Keratinocyte (primary cell): ENCODE data around the gene RASGEF1C. TPM values are rescaled to one million over a fixed set of nuclear protein-coding genes. Genes with fewer than 3 reads are reported as not detected.

Source experiments
- DNase-seq: peaks from one replicate; pipeline ENCODE4 v3.0.0-alpha.2; 2011; ENCODE audit warnings: low read depth, missing footprints, low spot score
- FAIRE-seq: peaks from 2 replicates; lab custom pipeline; 2011; peaks lifted over from hg19 to GRCh38; lab: Jason Lieb, UNC
- H2AFZ ChIP-seq: 2 replicates; pipeline ENCODE4 v1.6.0; 2012; ENCODE audit warnings: low read length, control low read depth, inconsistent platforms; ENCODE audit not compliant: control insufficient read depth
- H3K27ac ChIP-seq: 2 replicates; pipeline ENCODE4 v1.5.1; 2011; ENCODE audit warnings: low read length; ENCODE audit not compliant: control insufficient read depth, insufficient read depth
- H3K27me3 ChIP-seq: 3 replicates; pipeline ENCODE4 v1.6.0; 2011; ENCODE audit warnings: low read length; ENCODE audit not compliant: control insufficient read depth, insufficient read depth; ENCODE audit errors: extremely low read depth
- H3K36me3 ChIP-seq, 2 experiments: 2 replicates in 1 of 2; 3 replicates in 1 of 2; pipeline ENCODE4 v1.5.1; 2011; ENCODE audit warnings: low read length in 2 of 2, mild to moderate bottlenecking in 1 of 2; ENCODE audit not compliant: control insufficient read depth in 2 of 2, insufficient read depth in 2 of 2; ENCODE audit errors: extremely low read depth in 1 of 2
- H3K4me1 ChIP-seq: 3 replicates; pipeline ENCODE4 v1.5.1; 2011; ENCODE audit warnings: low read length; ENCODE audit not compliant: control insufficient read depth, insufficient read depth; ENCODE audit errors: extremely low read depth
- H3K4me2 ChIP-seq: 3 replicates; pipeline ENCODE4 v1.6.0; 2011; ENCODE audit warnings: low read depth, low read length; ENCODE audit not compliant: control insufficient read depth, insufficient read depth; ENCODE audit errors: extremely low read depth
- H3K4me3 ChIP-seq, 3 experiments: fragments of 200-600 bp in 1 of 3; sonication (generic) in 1 of 3; 2 replicates in 2 of 3; 3 replicates in 1 of 3; pipeline ENCODE4 v1.5.1; 2011 to 2016; ENCODE audit warnings: low read length in 3 of 3, mild to moderate bottlenecking in 3 of 3, control low read depth in 2 of 3, inconsistent platforms in 1 of 3, low read depth in 1 of 3, mixed read lengths in 1 of 3, mixed run types in 1 of 3, moderate library complexity in 1 of 3; ENCODE audit not compliant: control insufficient read depth in 2 of 3, insufficient read depth in 2 of 3; ENCODE audit errors: extremely low read depth in 1 of 3
- H3K79me2 ChIP-seq: 2 replicates; pipeline ENCODE4 v1.6.0; 2012; ENCODE audit warnings: low read length; ENCODE audit not compliant: control insufficient read depth, insufficient read depth
- H3K9ac ChIP-seq: 3 replicates; pipeline ENCODE4 v1.6.0; 2011; ENCODE audit warnings: low read length; ENCODE audit not compliant: control insufficient read depth, insufficient read depth; ENCODE audit errors: extremely low read depth
- H3K9me1 ChIP-seq: 3 replicates; pipeline ENCODE4 v1.6.0; 2011; ENCODE audit warnings: low read length; ENCODE audit not compliant: control insufficient read depth, insufficient read depth; ENCODE audit errors: extremely low read depth
- H3K9me3 ChIP-seq: 2 replicates; pipeline ENCODE4 v1.5.1; 2012; ENCODE audit warnings: low read depth, low read length; ENCODE audit not compliant: control insufficient read depth
- H4K20me1 ChIP-seq: 3 replicates; pipeline ENCODE4 v1.6.0; 2011; ENCODE audit warnings: low read length; ENCODE audit not compliant: control insufficient read depth, insufficient read depth; ENCODE audit errors: extremely low read depth
- EZH2 ChIP-seq: IDR thresholded peaks from one replicate; pipeline ENCODE4 v1.6.1; 2012; ENCODE audit warnings: inconsistent platforms, mild to moderate bottlenecking, low read length, moderate library complexity
- dilution Hi-C: fragments of 300-500 bp; cut with MboI; formaldehyde crosslinking; loops from one replicate; pipeline ENCODE4 v1.7.0; 2020; ENCODE audit warnings: low sequenced_read_pairs; ENCODE audit not compliant: extremely low pct_ligation_motif_present
- polyA plus RNA-seq, 5 experiments: library from polyadenylated mRNA; depleted of rRNA in 3 of 5; stranded (reverse) in 3 of 5; stranded (forward) in 1 of 5; unstranded in 1 of 5; fragments of >200 nt; gene quantifications; 1 replicate in 1 of 5; 2 replicates in 3 of 5; 3 replicates in 1 of 5; pipeline versions ENCODE4 v1.2.1 to v1.2.3, GENCODE V29; 2011 to 2012; ENCODE audit warnings: missing spikeins in 2 of 5, low read depth in 1 of 5, low replicate concordance in 1 of 5
- TF ChIP-seq, protein P1 (sequence below), 3 experiments: IDR thresholded peaks in 1 of 3; conservative IDR thresholded peaks in 1 of 3; optimal IDR thresholded peaks in 1 of 3; 2 replicates in 2 of 3; 3 replicates in 1 of 3; pipeline versions ENCODE3 to v1.5.1; 2011; ENCODE audit warnings: low read length in 3 of 3, mild to moderate bottlenecking in 3 of 3, moderate library complexity in 2 of 3, control low read depth in 1 of 3, inconsistent platforms in 1 of 3; ENCODE audit not compliant: insufficient read depth in 2 of 3; ENCODE audit errors: extremely low read depth in 1 of 3

RASGEF1C gene
- polyA plus RNA-seq, 1 donor (not counting 4 experiments of a cell fraction or from before 2014, with no cell fraction given): not detected

DNA sequence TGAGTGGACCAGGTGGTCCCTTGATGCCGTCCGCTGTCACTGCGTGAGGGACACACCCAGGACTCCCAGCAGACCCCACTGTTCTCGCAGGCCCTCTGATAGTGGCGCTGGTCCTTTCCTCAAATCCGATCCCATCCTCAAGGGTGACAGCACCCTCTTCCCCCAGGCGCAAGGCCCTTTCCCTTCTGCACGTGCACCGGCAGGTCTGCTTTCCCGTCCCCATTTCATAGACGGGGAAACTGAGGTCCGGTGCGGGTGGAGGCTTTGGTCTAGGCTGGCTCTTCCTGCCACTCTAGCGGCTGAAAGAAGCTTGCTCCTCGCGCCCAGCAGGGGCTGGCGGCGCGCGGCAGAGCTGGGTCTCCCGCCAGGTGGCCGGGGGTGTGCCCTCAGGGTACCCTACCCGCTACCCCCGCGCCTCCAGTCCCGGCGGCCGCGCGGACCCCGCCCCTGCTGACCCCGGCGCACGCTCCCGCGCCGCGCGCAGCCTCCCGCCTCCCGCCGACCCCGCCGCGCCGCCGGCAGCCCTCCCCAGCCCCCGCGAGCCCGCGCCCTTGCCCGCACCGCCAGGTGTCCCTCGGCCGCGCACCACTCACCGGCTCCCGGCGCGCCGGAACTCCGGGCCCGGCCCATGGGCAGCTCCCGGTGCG lies 453 bp downstream of the RASGEF1C start:
- H3K4me1 ChIP-seq: peaks cover 3% of the 10 kb centered on the region
- H3K27me3 ChIP-seq: peaks cover 18% of the 10 kb centered on the region
- peak overlapping the region; percentile 13 for H2AFZ ChIP-seq
- H3K9ac ChIP-seq: no peak overlapping the region
- peak overlapping the region; percentile 78 for H3K4me2 ChIP-seq
- no peaks in the 10 kb centered on the region for H3K9me1 ChIP-seq
- no peaks in the 10 kb centered on the region for H4K20me1 ChIP-seq
- dilution Hi-C loops: no loop called here
- FAIRE-seq (no peak), DNase-seq (no peak)
- H3K79me2 ChIP-seq: no peaks in the 10 kb centered on the region
- H3K36me3 ChIP-seq: no peaks in the 10 kb centered on the region
- peaks cover 2% of the 10 kb centered on the region for H3K9me3 ChIP-seq
- H3K27ac ChIP-seq: no peak overlapping the region
- TF ChIP-seq, protein P1, sequence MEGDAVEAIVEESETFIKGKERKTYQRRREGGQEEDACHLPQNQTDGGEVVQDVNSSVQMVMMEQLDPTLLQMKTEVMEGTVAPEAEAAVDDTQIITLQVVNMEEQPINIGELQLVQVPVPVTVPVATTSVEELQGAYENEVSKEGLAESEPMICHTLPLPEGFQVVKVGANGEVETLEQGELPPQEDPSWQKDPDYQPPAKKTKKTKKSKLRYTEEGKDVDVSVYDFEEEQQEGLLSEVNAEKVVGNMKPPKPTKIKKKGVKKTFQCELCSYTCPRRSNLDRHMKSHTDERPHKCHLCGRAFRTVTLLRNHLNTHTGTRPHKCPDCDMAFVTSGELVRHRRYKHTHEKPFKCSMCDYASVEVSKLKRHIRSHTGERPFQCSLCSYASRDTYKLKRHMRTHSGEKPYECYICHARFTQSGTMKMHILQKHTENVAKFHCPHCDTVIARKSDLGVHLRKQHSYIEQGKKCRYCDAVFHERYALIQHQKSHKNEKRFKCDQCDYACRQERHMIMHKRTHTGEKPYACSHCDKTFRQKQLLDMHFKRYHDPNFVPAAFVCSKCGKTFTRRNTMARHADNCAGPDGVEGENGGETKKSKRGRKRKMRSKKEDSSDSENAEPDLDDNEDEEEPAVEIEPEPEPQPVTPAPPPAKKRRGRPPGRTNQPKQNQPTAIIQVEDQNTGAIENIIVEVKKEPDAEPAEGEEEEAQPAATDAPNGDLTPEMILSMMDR (optimal IDR thresholded peaks at IDR 0.05 in 1 of 3, IDR thresholded peaks at IDR 0.05 in 1 of 3, conservative IDR thresholded peaks at IDR 0.05 in 1 of 3; ENCODE audit: extremely low read depth in 1 of 3, insufficient read depth in 2 of 3, low read length in 3 of 3): peak in 1 of 3 experiments; percentile 29
- peak; percentile 72 for TF ChIP-seq EZH2
- peak overlapping the region in 2 of 3 experiments; percentile 4 to 26 for H3K4me3 ChIP-seq

- Histone ChIP-seq H3K4me3 (peak overlapping the region in 1 of 3 experiments; percentile 4), H3K4me2 (peak overlapping the region; percentile 78), H3K9me1 (no peaks in the 10 kb centered on the region), H3K36me3 (no peaks in the 10 kb centered on the region), H3K79me2 (no peaks in the 10 kb centered on the region), H3K27ac (no peak overlapping the region), H3K27me3 (peaks cover 18% of the 10 kb centered on the region), H4K20me1 (no peaks in the 10 kb centered on the region), H3K4me1 (peaks cover 3% of the 10 kb centered on the region), H3K9ac (no peak overlapping the region), H2AFZ (no peak overlapping the region), H3K9me3 (no peaks in the 10 kb centered on the region)
- dilution Hi-C loops: no loop called here
- TF ChIP-seq, protein P1 (optimal IDR thresholded peaks at IDR 0.05 in 1 of 3, IDR thresholded peaks at IDR 0.05 in 1 of 3, conservative IDR thresholded peaks at IDR 0.05 in 1 of 3; ENCODE audit: extremely low read depth in 1 of 3, insufficient read depth in 2 of 3, low read length in 3 of 3): no peak
- TF ChIP-seq EZH2: no peak
- FAIRE-seq (no peak), DNase-seq (no peak)
Observed at GRCh38 chr5:180208038-180208434, 975 bp downstream of the RASGEF1C start.
